Measurements from ENCODE around the gene CASTOR1.

CASTOR1 gene

DNA sequence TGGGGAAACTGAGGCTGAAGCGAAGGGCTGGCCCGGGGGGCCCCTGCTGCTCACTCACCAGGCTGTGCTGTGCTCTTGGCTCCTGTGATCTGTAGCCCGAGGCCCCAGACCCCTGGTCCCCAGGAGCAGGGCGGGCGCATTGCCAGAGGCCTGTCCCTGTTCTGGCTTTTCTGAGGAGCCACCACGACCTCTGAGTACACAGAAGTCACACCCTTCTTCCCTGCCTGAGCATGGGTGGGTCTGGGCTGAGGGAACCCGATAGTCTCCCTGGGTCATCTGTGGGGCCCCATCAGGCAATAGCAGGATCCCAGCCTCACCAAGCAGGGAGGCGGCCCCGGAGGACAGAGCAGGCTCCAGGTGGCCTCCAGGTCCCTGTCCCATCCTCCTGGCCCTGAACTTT lies 5.1 kb downstream of the CASTOR1 start:
- no peak for DNase-seq

DNA sequence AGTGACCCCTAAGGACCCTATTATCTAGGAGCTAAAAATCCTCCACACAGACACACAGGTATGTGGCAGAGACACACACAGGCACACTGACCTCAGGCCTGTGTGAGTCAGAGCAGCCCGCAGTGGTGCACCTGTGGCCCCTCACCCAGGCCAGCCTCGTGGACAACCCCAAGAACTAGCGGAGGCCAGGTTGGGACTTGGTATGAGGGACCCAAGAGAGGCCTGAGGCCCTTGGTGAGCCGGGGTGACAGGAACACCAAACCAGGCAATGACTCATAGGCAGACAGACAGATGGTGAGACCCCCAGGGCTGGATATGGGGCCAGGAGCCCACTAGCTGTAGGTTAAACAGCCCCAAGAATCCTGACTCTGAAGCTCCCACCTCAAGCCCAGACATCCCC lies 6.0 kb downstream of the CASTOR1 start:
- DNase-seq, result no peak

GRCh38 chr22:30282616-30283046 lies 6.7 kb downstream of the CASTOR1 start:
- DNase-seq, result no peak

DNA sequence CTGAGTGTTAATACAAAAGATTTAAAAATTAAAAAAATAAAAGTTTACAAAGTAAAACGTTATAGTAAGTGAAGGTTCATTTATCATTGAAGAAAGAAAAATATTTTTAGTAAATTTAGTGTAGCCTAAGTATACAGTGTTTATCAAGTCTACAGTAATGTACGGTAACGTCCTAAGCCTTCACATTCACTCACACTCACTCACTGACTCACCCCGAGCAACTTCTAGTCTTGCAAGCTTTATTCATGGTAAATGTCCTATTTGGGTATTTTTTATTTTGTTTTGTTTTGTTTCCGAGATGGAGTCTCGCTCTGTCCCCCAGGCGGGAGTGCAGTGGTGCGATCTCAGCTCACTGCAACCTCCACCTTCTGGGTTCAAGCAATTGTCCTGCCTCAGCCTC lies 8.8 kb downstream of the CASTOR1 start:
- no peak for DNase-seq

GRCh38 chr22:30279932-30280331 lies 9.4 kb downstream of the CASTOR1 start:
- no peak for DNase-seq

- no peak for DNase-seq
Observed at GRCh38 chr22:30279046-30279788, 10.1 kb downstream of the CASTOR1 start.

GRCh38 chr22:30277547-30278344 lies 11.6 kb downstream of the CASTOR1 start:
- DNase-seq, result no peak

GRCh38 chr22:30276039-30276438 lies 13.3 kb downstream of the CASTOR1 start:
- no peak for DNase-seq

- DNase-seq, result no peak
Observed at GRCh38 chr22:30275625-30276024, 13.7 kb downstream of the CASTOR1 start.

- no peak for DNase-seq
Observed at GRCh38 chr22:30274437-30274812, 14.9 kb downstream of the CASTOR1 start.

DNA sequence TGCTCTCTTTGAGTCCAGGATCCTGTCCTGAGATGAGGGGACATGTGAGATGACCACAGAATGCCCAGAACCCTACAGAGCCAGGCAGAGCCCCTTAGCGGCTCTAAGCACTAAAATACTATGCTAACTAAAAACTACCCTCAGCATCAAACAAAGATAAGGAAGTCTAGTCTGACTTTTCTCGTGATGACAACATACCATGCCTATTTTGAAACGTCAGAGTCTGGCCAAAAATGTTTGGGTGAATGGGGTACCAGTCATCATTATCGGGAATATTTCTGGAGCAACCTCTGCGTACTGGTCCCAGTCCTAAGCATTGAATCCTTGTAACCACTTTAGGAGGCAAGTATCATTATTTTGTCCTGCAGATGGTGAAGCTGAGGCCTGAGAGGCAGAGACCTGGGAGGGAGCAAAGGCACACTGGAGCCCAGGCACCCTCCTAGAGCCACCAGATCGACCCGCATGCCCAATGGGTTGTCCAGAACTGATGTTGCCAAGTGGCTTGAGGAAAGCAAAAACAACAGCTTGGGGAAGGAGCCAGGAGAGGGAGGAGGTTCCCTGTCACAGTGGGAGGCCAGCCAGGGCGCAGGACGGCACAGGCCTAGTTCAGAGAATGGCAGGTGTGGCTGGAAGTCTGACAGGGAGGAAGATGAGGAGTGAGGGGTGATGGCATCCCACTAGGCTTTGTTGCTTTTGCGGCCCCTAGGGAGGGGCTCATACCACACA lies 15.4 kb downstream of the CASTOR1 start:
- no peak for DNase-seq

GRCh38 chr22:30272781-30273601 lies 16.3 kb downstream of the CASTOR1 start:
- no peak for DNase-seq

GRCh38 chr22:30270832-30271231 lies 18.5 kb downstream of the CASTOR1 start:
- DNase-seq, result no peak

- no peak for DNase-seq
Observed at GRCh38 chr22:30268331-30268730, 21.0 kb downstream of the CASTOR1 start.

GRCh38 chr22:30267382-30268302 lies 21.7 kb downstream of the CASTOR1 start:
- DNase-seq, result no peak

DNA sequence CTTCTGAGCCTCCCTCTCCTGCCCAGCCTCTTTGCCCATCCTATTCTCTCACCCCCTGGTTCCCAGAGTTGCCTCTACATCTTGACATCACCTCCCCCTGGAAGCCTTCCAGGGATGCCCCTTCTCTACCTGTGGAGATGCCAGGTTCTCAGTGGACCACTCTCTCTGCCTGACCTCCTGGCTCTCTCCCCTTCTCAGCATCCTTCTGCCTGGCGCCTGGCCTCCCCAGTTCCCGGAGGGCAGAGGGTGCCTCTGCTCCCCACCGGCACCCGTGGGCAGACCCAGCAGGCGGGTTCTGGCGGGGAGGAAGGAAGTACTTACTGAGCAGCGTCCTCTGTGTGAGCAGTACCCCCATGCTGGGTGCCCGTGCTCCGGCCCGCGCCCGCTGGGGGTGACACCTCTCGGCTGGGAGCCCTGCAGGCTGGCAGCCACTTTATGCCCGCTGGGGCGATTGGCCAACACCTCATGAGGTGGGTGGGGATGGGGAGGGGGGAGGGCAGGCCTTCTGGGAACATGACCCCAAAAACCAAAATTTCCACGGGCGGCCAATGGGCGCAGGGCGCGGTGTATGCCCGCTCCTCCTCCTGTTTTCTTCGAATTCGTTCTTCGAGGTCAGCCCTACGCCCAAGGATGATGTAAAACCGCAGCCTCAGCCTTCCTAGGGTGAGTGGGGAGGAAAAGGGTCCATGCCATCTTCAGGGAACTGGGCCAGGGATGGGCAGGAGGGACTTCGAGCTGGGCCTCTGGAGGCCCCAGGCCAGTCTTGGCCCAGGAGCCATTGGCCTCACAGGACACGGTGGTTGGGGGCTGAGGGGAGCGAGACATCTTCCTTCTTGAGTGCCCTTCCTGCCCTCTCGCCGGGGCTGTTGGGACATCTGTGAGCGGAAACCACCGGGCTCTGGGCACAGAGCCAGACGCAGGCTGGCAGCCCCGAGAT lies 22.6 kb downstream of the CASTOR1 start, which contains the start of gene OSM:
TSS of gene OSM (minus strand) at position 407 of the 937 bp plus-strand sequence. CDS start at position 355, 52 bp downstream.
- DNase-seq, result peak; percentile 63

- DNase-seq, result peak; percentile 72
Observed at GRCh38 chr22:30265823-30266444, 23.4 kb downstream of the CASTOR1 start.

GRCh38 chr22:30265131-30265720 lies 24.1 kb downstream of the CASTOR1 start:
- DNase-seq, result no peak

DNA sequence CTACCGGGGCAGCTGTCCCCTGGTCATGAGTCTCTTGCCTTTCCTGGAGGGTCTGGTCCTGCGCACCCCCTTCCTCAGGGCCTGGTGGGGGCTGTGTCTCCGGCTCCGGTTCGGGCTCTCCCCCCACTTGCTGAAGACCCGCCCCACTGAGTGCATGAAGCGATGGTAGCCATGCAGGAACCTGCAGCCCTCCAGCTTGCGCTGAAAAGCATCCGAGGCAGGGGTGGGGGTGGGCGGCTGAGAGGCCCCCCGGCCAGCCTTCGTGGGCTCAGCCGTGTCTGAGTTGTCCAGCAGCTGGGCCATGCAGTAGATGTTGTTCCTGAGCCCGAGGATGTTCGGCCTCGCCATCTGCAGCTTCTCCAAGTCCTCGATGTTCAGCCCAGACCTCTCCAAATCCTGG lies 25.4 kb downstream of the CASTOR1 start:
- DNase-seq, result no peak

Data from activated gamma-delta T cell (primary cell).